ENCODE data around the gene PKDCC.

- TF ChIP-seq EZH2 (IDR thresholded peaks at IDR 0.05; ENCODE audit: insufficient read depth, poor library complexity, severe bottlenecking) (no peak), EZH2phosphoT487 (IDR thresholded peaks at IDR 0.05; ENCODE audit: insufficient read depth, low read depth) (no peak)
Observed at GRCh38 chr2:42047488-42048298, at the start of gene PKDCC.
